GM19324 (cell line): ENCODE data around the gene PANK2.
"Not testable (repeated sequence)": the region's sequence is repeated elsewhere in the genome, so short reads cannot be mapped to it uniquely, and the experiment has no call there.

Experiments used
- ATAC-seq: cut with Tn5 transposase; IDR thresholded peaks from one replicate; pipeline ENCODE4 v1.9.1; 2021; ENCODE audit warnings: mild to moderate bottlenecking, moderate library complexity; ENCODE audit not compliant: unreplicated experiment, low FRiP score

The PANK2 gene

DNA sequence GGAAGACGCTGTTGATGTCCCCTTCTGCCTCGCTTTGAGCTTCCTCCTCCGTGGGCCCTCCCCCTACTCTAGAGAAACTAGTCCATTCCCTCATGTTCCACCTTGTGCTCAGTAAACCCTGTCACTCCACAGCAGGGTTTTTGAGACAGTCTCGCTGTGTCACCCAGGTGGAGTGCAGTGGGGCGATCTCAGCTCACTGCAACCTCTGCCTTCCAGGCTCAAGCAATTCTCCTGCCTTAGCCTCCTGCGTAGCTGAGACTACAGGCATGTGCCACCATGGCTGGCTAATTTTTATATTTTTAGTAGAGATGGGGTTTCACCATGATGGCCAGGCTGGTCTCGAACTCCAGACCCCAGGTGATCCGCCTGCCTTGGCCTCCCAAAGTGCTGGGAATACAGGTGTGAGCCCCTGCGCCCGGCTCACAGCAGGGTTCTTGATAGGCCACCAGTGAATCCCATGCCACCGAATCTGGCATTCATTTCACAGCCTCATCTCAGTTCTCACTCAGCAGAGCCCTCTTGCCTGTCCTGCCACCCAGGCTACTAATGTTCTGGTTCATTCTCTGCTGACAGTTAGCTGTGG lies 36.0 kb downstream of the PANK2 start:
- no peak for ATAC-seq

DNA sequence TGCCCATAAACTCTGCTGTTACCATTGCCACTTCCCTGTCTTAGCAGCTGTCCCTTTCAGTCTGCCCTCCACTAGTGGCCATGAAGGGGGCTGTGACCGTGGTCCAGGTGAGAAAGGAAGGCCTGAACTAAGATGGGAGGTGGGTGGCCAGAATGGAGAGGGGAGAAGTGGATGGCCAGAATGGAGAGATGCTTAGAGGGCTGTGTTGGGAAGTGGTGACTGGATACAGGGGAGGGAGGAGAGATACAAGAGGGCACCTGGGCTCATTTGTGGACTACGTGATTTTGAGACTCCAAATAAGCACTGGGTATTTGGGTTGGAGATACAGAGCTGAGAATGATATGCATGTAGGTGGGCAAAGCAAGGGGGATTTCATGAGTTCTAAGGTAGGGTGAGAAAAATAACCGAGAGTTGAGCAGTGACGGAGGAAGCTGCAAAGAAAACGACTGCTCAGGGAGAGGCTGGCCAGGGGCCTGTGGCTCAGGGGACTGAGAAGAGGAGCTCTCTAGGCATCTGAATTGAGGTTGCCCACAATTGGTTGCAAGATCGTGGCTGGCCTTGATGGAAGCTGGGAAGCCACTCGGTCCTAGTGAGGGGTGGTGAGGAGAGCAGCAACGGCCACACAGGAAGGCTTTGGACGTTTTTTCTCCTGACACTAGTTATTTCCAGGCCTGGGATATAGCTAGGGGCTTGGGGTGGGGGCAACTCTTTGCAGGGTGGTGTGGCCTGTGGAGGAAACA lies 36.9 kb downstream of the PANK2 start:
- no peak for ATAC-seq

GRCh38 chr20:3927486-3928291 lies 38.5 kb downstream of the PANK2 start:
- no peak for ATAC-seq

DNA sequence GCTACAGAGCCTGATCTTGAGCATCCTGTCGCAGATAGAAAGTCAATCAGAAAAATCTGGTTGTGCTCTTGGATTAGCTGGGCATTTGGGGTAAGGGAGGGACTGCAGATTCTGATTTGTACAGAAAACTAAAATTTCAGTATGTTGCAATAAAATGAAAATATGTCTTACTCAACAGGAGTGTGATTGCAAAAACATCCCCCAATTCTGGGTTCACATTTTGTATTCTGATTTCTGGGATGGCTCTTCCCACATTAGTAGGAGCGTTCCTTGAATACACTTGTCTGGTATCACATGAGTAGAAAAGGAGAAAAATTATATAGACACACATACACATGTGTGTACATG lies 40.5 kb downstream of the PANK2 start:
- ATAC-seq: no peak

- ATAC-seq: no peak
These were observed 41.3 kb downstream of the PANK2 start for GRCh38 chr20:3930265-3931206.

DNA sequence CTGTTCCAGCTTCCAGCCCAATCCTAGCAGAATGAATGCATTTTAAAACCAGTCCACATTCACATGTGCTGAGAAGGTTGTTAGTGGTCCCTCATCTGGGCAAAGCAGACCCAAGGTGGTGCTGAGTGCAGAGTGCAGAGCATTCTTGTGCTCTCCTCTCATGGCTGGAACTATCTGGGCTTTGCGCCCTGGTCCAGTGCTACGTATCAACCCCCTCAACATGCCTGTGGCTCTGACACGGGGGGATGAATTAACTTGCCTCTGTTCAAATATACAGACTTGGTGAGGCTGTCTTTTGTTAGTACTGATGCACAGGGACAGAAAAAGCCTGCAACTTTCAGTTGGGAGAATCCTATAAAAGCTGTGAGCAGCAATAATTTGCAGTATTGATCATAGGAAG lies 42.5 kb downstream of the PANK2 start:
- no peak for ATAC-seq

DNA sequence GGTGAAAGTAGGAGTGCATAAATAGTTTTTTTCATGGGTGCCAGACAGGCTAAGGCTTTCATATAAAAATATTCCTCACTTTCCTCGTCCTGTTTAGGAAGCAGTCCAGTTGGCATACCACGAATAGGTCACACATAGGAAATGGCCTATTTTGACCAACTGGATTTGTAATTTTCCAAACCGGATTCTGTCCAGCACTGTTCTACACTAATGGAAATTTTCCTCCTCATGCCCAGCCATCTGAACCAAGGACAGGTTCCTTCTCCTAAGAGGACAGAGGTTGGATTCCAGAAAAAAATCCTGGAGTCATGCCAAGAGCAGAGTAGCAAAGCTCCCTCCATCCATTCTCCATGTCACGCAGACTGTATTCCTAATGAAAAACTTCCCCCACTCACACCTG lies 43.1 kb downstream of the PANK2 start:
- no peak for ATAC-seq

- ATAC-seq: no peak
These were observed 43.5 kb downstream of the PANK2 start for GRCh38 chr20:3932681-3933080.

- ATAC-seq: no peak
These were observed 44.0 kb downstream of the PANK2 start for GRCh38 chr20:3933218-3933617.

GRCh38 chr20:3934624-3935023 lies 45.4 kb downstream of the PANK2 start:
- ATAC-seq: no peak

- ATAC-seq: no peak
These were observed 46.2 kb downstream of the PANK2 start for GRCh38 chr20:3935295-3935955.

DNA sequence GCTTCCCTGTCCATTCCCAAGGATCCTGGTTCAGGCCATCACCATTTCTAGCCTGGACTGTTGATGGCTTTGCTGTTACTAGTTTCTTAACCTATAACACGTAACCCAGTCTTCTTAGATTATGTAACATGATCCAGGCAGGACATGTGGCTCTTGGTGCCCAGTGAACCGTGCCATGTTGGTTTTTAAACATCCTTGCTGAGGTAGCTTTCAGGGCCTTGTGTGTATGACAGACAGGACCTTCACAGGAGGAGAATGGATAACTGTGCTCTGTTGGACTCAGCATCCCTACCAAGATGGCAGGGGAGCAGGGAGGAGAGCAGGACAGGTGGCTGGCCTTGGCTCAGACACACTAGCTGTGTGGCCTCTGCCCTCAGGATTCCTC lies 46.8 kb downstream of the PANK2 start:
- no peak for ATAC-seq

DNA sequence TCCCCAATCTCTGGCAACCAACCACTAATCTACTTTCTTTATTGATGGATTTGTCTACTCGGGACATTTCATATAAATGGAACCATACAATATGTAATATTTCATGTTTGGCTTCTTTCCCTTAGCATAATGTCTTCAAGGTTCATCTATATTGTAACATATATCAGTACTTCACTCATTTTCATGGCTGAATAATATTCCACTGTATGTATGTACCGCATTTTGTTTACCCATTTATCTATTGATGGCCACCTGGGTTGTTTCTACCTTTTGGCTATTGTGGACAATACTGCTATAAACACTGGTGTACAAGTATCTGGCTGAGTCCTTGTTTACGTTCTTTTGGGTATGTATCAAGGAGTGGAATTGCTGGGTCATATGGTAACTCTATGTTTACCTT lies 48.4 kb downstream of the PANK2 start:
- no peak for ATAC-seq

DNA sequence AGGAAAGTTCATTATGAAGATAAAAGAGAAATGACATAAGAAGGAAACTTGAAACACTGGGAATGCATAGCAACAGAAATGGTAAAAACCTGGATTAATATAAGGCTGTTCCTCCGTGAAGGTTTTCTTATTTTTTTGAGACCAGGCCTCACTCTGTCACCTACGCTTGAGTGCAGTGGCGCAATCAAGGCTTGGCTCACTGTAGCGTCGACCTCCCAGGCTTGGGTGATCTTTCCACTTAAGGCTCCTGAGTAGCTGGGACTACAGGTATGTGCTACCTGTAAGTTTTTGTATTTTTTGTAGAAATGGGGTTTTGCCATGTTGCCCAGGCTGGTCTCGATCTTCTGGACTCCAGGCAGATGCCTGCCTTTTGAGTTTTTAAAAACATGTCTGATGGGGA lies 51.7 kb downstream of the PANK2 start:
- ATAC-seq: no peak

DNA sequence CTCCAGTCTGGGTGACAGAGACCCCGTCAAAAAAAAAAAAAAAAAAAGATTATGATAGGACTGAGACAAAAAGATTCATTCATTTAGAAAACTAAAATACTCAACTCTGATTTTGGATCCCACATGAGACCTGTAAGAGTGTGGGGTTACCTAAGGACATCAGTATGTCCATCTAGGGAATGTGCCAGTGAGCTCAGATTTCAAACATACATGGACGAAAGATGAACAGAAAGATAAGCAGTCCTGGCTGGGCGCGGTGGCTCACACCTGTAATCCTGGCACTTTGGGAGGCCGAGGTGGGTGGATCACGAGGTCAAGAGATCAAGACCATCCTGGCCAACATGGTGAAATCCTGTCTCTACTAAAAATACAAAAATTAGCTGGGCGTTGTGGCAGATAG lies 57.5 kb downstream of the PANK2 start:
- not testable (repeated sequence) for ATAC-seq

DNA sequence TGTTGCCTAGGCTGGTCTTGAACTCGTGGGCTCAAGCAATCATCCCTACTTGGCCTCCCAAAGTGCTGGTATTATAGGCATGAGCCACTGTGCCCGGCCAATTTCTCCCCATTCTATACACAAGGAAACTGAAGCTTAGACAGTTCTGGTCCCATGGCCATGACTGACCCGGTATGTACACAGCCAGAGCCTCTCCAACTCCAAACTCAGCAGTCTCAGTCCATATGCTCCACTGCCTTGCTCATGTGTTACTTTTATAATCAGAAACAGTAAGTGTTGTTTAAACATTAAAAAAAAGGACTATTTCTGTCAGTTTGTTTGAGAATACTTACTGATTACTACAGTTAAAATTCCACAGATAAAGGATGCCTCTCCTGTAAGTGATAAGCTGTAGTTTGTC lies 75.5 kb downstream of the PANK2 start:
- no peak for ATAC-seq

DNA sequence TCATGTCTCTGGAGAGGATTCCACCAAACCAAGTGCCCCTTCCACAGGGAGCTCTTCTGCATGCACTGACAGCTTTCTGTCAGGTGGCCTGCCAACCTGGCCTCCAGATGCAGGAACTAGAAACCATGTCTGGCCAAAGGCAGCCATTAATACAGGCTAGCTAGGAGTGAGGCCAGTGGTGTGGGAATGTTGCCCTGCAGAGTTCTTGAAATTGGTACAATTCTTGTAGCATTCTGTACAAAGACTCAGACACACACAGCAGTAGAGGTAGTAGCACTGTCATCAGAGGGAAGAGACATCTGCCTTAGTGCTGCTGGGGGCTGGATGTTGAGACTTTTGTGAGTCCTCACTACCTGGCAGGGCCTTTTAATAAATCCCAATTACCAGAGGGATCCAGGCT lies 77.4 kb downstream of the PANK2 start:
- ATAC-seq: no peak

- ATAC-seq: no peak
These were observed 80.8 kb downstream of the PANK2 start for GRCh38 chr20:3970016-3970415.

- ATAC-seq: no peak
These were observed 82.0 kb downstream of the PANK2 start for GRCh38 chr20:3971145-3971544.

DNA sequence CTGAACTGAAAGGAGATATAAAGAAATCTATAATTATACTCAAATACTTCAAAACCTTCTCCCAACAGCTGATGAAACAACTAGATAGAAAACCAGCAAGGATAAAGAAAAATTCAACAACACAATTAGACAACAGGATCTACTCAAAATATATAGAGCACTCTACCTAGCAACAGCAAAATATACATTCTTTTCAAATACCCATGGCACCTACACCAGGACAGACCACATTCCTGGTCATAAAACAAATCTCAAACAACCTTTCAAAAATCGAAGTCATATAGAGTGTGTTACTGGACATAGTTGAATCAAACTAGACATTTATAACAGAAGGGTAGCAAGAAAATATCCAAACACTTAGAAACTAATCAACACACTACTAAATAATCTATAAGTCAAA lies 83.0 kb downstream of the PANK2 start:
- no peak for ATAC-seq
